A549 (cell line): ENCODE measurements around the gene C3orf49.

Experiments used
- CEBPB ChIP-seq, 2 experiments: fragments of >200 bp in 1 of 2; sonication (Bioruptor Twin) in 1 of 2; formaldehyde crosslinking in 1 of 2; IDR thresholded peaks; 2 replicates each; pipeline ENCODE4 v1.6.1; 2012 to 2016
- CTCF ChIP-seq: fragments of >200 bp; sonication (Bioruptor Twin); formaldehyde crosslinking; IDR thresholded peaks from 3 replicates; pipeline ENCODE4 v1.5.1; 2016
- PBX3 ChIP-seq: IDR thresholded peaks from 2 replicates; pipeline ENCODE4 v1.6.1; 2012
- POLR2A ChIP-seq: IDR thresholded peaks from 2 replicates; pipeline ENCODE4 v1.6.1; 2012; ENCODE audit warnings: mild to moderate bottlenecking, low read length
- RAD21 ChIP-seq, 2 experiments: fragments of >200 bp in 1 of 2; sonication (Bioruptor Twin) in 1 of 2; formaldehyde crosslinking in 1 of 2; IDR thresholded peaks in 1 of 2; conservative IDR thresholded peaks in 1 of 2; 2 replicates in 1 of 2; 3 replicates in 1 of 2; pipeline ENCODE4 v1.6.1; 2012 to 2018; ENCODE audit warnings: inconsistent platforms in 1 of 2
- RCOR1 ChIP-seq: fragments of 150-350 bp; IDR thresholded peaks from 2 replicates; pipeline ENCODE4 v1.6.1; 2014; ENCODE audit warnings: antibody characterized with exemption, low read length, low read depth
- SMC3 ChIP-seq: fragments of >200 bp; sonication (Bioruptor Twin); formaldehyde crosslinking; IDR thresholded peaks from 3 replicates; pipeline ENCODE4 v1.6.1; 2018; ENCODE audit warnings: inconsistent platforms
- TF ChIP-seq, protein P1 (sequence below): IDR thresholded peaks from 2 replicates; pipeline ENCODE4 v1.6.1; 2012; ENCODE audit warnings: low read depth, borderline replicate concordance
- TF ChIP-seq, protein P2 (sequence below): fragments of 450-650 bp; IDR thresholded peaks from 2 replicates; pipeline ENCODE4 v1.6.1; 2014; ENCODE audit warnings: antibody characterized with exemption

- TF ChIP-seq POLR2A = no peak
- no peak for TF ChIP-seq CTCF
- TF ChIP-seq, protein P1, sequence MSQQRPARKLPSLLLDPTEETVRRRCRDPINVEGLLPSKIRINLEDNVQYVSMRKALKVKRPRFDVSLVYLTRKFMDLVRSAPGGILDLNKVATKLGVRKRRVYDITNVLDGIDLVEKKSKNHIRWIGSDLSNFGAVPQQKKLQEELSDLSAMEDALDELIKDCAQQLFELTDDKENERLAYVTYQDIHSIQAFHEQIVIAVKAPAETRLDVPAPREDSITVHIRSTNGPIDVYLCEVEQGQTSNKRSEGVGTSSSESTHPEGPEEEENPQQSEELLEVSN = no peak
- no peak for TF ChIP-seq SMC3
- TF ChIP-seq, protein P2, sequence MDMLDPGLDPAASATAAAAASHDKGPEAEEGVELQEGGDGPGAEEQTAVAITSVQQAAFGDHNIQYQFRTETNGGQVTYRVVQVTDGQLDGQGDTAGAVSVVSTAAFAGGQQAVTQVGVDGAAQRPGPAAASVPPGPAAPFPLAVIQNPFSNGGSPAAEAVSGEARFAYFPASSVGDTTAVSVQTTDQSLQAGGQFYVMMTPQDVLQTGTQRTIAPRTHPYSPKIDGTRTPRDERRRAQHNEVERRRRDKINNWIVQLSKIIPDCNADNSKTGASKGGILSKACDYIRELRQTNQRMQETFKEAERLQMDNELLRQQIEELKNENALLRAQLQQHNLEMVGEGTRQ = no peak
- TF ChIP-seq PBX3 = no peak
- no peak for TF ChIP-seq CEBPB (IDR thresholded peaks at IDR 0.05)
- no peak for TF ChIP-seq RCOR1
- no peak for TF ChIP-seq RAD21 (conservative IDR thresholded peaks at IDR 0.05 in 1 of 2, IDR thresholded peaks at IDR 0.05 in 1 of 2)
These were observed 55.7 kb downstream of the C3orf49 start for GRCh38 chr3:63874769-63875168.
